Stimulated activated CD8-positive, alpha-beta memory T cell treated with anti-CD3 and anti-CD28 coated beads, Interleukin-4, amount 100 ng/mL, for 4 hours (primary cell): Measurements from ENCODE around the gene SLC35F3.
"Not testable (repeated sequence)": the region's sequence is repeated elsewhere in the genome, so short reads cannot be mapped to it uniquely, and the experiment has no call there.

Source experiments
- DNase-seq, 2 donors: peaks; one replicate each; pipeline ENCODE4 v3.0.0-alpha.2; 2020; ENCODE audit warnings: low read depth in 2 of 2, low spot score in 1 of 2

Gene SLC35F3

DNA sequence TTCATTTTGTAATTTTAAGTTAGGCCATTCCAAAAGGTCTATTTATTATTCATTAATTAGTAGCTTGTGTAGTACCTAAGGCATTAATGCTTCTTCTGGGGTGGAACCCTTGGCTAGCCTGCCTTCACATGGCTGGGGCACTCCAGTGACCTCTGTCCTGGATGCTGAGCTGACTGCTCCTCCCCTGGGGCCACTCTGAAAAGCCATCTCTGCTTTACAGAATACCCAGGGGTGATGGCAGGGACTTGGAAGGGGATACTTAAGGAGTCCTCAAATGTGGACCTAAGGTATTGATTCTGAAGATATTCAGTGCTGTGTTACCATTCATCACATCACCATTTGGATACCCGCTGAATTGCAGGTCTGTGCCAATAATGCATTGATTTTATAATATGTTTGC lies 281.0 kb downstream of the SLC35F3 start:
- DNase-seq, result no peak

DNA sequence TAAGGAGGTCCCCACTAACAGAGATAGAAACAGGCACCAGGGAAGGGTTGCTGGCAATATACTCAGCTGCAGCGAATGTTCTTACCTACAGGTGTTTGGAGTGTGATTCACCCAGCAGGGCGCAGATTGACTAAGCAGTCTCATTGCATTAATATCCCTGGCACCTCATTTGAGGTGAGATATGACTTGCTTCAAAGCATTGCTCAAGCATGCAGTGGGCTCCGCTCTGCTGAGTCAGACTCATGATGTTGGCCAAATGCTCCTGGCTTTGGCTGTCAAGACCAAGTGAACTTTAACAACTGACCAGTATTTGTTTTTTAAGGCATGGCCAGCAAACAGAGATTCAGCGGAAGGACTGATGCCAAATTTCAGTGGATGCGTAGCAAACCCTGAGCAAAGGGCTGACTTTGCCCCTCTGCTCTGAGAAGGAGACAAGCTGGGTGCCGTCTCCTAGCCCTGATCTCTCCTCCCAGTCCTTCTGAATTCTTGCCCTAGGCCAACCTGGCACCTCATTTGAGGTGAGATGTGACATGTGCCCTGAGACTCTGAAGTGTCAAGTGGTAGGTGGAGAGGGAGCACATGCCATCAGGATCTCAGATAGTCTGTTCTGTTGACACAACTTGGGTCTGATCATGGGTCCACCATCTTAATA lies 281.7 kb downstream of the SLC35F3 start:
- no peak for DNase-seq

DNA sequence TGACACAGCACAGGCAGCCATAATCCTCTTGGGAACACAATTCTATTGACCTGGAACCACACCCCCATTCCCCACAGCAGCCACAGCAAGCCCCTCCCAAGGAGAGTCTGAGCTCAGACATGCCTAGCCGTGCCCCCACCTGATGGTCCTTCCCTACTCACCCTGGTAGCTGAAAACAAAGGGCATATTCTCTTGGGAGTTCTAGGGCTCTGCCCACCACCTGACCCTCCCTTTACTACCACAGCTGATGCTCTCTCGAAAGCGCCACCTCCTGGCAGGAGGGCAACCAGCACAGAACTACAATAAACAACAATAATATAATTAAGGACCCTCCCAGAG lies 283.9 kb downstream of the SLC35F3 start:
- no peak for DNase-seq

DNA sequence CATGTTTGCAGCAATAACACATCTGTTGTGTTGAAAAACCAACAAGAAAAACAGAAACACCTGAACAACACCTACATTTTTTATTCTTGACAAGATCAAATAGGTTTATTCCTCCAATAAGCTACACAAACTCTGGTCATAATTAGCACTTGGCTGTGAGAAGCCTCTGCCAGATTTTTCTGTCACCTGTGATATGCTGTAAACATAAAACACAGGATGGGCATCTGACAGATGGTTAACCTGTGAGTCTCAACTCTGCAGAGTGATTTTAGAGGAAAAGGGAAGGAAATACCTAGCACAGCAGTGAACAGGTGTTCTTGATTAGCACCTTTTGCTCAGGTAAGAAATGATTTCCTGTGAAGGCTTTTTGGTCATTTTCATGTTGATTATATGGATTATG lies 293.4 kb downstream of the SLC35F3 start:
- no peak for DNase-seq

DNA sequence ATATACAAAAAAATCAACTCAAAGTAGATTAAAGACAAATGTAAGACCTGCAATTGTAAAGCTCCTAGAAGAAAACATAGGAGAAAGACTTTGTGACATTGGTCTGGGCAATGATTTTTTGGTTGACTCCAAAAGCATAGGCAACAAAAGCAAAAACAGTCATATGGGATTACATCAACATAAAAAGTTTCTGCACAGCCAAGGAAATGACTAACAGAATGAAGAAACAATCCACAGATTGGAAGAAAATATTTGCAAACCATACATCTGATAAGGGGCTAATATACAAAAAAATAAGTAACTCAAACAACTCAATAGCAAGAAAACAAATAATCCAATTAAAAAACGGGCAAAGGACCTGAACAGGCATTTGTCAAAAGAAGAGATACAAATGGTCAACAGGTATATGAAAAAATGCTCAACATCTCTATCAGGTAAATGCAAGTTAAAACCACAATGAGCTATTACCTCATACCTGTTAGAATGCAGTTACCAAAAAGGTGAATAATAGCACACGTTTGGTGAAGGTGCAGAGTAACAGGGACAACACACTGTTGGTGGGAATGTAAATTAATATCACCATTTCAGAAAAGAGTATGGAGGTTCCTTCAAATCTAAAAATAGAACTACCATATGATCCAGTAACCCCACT lies 295.1 kb downstream of the SLC35F3 start:
- DNase-seq, result no peak

DNA sequence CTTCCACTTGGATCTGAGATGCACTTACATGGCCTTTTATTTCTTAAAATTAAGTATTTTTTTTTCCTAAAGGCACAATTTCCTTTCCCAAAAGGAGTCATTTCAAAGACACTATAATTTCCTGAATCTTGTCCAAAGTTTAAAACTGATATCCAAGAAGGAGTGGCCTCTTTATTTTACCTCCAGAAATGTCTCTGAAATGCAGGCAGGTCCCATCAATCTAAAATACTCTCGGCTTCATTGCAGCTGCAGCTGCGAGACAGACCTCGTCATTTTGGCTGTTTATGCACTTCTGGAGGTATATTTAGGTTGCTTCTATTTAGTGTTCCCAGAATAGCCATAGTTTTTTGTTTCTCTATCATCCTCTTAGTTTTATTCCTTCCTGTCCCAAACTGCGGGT lies 296.1 kb downstream of the SLC35F3 start:
- DNase-seq, result no peak

DNA sequence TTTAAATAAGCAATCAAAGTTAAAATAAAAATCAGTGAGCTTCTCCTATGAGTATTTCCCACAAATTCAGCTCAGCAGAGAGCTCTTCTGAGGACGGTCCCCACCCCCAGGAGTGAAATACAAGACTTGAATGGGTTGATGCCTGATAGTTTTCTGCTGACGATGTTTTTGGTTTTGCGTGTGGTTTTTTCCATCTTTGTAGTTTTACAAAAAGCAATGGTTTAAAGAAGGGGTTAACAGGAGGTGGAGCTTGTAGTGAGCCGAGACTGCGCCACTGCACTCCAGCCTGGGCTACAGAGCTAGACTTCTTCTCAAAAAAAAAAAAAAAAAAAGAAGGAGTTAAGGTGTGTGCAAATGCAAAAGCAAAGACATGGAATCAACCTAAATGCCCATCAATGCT lies 297.1 kb downstream of the SLC35F3 start:
- no peak for DNase-seq

DNA sequence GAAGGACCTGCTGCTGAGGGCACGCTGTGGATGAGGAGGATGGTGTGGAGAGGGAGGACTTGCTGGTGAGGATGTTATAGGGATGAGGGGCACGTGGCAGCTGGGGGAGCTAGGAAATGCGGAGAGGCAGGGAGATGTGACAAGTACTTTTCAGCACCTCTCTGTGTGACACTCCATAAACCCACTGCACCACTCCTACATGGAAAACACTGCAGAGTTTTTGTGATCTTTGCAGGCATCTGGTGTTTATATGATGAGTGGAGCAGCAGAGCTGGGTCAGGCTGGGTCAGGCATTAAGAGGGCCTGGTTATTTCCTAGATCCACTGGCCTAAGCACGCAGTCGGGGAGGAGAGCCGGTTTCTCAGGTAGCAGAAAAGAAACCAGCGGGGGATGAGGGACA lies 301.5 kb downstream of the SLC35F3 start:
- DNase-seq, result no peak

DNA sequence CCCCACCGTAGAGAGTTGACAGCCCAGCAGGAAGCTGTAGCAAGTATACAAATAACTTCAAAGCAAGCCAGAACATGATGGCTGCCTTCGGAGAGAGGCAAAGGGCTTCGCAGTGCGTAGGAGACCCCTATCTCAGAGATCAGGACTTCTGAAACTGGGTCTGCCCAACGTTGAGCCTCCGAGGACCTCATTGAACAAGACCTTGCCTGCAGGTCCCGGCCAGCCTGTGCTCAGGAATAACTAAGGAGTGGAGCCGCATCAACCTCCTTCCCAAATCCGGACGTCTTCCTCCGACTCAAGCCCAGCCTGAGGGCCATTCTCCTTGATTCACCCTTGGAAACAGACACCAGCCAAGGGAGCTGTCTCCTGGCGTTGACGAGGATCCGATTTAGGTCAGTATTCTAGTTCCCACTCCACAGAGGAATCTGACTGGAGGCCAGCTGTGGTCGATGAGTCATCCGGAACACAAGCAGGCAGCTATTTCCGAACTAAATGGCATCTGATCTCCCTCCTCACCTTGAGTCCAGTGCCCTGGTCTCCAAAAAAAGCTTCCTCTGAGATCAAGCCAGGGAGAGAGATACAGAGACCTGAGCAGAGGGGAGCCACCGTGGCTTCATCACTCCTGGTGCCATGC lies 302.3 kb downstream of the SLC35F3 start:
- DNase-seq, result no peak

DNA sequence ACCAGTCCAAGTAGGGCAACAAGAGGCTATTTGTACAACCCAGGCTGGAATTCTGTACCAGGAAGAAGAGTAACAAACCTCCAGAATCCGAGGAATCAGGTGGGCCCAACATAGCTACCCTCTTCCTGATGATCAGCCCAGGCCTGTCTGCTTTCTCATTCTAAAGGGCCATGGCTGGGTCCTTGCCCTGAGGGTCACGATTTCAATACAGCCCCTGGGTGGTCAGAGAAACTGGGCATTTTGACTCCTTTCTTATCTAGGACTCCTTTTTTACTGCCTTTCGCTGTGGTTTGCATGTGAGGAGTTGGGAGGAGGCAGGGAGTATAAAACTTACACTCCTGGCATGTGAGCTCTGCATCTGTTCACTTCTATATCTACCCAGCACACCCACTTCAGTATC lies 303.9 kb downstream of the SLC35F3 start:
- no peak for DNase-seq

DNA sequence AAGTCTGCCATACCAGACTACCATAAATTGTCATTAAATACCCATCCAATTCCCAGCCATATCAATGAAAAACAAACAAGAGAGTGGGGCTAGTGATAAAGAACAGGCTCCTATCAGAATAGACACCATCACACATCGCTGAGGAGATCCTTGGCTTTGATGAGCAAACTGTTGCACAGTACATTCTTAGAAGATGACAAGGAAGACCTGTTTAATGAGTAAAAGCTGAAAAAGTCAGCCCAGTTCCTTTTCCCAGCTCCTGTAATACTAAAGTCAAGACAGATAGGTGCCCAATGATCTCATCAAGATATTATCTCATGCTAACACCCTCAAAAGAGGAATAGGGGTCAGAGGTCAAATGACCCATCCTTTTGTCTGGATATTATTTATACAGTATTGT lies 304.3 kb downstream of the SLC35F3 start:
- no peak for DNase-seq

DNA sequence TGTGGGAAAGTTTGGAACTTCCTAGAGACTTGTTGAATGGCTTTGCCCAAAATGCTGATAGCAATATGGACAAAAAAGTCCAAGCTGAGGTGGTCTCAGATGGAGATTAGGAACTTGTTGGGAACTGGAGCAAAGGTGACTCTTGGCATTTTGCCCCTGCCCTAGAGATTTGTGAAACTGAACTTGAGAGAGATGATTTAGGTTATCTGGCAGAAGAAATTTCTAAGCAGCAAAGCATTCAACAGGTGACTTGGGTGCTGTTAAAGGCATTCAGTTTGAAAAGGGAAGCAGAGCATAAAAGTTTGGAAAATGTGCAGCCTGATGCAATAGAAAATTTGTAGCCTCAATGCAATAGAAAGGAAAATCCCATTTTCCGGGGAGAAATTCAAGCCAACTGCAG lies 306.0 kb downstream of the SLC35F3 start:
- not testable (repeated sequence) for DNase-seq

DNA sequence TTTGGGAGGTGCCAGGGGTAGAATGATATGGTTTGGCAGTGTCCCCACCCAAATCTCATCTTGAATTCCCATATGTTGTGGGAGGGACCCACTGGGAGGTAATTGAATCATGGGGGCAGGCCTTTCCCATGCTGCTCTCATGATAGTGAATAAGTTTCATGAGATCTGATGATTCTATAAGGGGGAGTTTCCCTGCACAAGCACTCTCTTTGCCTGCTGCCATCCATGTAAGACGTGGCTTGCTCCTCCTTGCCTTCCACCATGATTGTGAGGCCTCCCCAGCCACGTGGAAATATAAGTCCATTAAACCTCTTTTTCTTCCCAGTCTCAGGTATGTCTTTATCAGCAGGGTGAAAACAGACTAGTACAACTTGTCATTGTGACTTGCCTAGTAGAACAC lies 307.4 kb downstream of the SLC35F3 start:
- not testable (repeated sequence) for DNase-seq

DNA sequence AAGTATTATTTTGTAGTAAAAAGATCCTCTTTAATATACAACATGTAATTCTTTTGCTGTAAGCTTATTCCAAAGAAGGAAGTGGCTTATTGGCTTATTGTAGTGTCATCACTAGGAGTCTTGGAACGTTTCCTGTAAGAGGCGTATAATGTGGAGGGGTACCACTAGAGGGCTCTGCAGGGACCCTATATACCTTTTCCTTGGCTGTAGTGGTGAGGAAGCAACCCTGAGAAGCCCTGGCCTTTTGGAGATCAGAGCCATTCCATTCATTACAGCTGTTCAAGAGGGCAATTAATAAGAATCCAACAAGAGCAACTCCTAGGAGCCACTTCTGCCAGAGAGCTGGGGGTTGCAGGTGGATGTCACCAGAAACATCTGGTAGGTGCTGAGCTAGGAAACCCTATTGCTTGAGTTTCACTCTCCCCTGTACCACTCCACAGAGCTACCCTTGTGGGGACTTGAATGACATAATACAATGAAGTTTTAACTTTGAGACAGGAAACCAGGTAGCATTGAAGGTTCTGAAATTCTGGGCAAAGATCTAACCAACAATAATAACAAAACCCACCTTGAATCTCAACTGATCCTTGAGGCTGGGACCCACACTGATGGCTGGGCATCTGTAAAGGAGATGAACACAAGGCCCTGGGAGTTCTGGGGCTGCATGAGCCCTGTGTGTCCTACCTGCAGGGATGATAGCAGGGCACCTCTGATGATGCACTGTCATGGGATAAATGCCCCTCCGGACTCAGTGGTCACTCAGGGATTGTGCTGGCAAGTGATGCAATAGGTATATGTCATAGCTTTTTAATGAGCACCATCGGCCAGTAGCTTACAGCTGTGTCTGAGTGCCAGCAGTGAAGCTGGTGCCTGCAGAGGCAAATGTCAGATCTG lies 308.5 kb downstream of the SLC35F3 start:
- no peak for DNase-seq

DNA sequence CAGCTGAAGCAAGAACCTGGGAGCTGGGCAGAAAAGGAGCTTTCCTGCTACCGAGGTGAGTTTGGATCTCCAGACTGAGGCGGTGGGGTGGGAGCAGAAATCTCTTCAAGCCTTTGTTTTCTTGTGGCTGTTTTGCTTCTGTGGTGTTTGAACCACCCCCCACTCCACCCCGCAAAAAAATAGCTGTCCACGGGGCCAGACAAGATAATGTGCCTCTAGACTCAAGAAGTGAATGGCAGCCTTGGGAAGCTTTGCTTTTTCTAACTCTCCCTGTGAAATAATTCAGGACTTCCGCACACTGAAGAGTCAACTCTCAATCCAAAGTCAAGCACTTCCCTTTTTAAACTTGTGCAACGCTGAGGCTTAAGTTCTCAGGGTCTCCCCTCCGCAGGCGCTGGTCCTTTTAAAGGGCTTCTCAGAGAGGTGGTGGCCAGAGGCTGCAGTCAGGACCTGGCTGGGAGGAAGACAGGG lies 309.2 kb downstream of the SLC35F3 start:
- no peak for DNase-seq

DNA sequence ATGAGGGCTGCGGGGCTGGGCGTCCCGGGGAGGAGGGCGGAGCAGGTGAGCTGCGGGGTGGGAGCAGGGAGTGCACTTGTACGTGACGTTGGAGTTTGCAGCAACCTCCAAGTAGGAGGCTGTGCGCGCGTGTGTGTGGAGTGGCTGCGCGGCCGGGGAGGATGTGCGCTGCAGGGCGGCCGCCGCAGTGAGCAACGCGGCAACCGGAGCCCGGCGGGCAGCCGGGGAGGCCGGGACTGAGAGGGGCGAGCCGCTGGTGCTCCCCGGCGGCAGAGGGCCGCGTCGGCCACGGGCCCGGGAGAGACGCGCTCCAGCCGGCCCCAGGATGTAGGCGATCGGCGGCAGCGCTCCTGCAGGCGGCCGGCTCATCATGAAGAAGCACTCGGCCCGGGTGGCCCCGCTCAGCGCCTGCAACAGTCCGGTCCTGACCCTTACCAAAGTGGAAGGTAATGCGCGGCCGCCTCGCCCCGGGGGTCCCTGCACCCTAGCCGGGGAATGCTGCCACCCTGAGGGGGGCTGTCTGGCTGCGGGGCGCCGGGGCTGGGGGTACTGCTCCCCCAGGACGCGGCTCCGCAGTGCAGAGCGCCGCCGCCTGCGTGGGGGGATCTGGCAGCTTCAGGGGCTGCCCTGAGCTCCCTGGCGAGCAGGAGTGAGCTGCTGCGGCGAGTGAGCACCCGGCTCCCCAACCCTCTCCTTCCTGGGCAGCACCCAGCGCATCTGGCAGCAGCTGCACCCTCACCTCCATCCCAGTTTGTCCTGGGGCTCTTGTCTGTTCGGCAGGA lies 309.8 kb downstream of the SLC35F3 start:
- no peak for DNase-seq

DNA sequence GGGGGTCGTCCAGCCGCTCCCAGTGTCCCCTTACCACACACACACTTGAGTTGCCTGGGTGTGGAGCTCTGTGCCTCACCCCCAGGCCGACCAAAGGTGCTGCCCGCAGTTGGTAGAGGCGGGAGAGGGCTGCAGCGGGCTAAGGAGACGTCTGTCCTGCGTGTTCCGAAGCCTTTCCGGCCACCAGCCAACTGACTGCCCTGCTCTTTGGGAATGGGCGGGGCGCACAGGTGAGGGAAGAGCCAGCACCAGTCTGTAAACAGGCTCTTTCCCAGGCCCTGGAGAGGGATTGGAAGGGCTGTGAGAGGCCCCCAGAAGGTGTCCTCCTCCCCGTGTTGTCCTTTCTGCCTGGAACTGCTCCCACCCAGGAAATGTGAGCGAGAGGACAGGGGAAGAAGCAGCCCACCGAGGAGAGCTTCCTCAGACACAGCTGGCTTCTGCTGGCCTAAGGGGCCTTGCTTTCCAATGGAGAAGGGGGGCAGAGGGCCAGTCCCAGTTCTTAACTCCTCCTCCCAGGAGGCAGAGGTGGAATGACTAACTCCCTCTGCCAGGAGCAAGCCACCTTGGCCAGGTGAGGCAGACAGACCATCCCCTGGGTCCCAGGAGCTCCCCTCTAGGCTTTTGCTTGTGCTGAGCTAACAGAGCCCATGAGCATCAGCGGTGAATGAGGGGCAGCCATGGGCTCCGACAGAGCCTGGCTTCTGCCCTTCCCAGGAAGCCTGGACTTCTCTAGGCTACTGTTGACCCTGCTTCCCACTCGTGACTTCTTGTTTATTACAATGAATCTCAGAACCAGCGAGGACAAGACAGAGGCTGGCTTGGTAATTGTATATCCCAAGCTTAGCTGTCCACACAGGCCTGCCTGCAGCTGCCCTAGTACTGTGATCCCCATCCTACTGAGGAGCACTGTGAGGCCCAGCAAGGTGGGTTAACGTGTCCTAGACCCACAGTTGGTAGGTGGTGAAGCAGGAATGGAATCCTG lies 310.7 kb downstream of the SLC35F3 start:
- no peak for DNase-seq

DNA sequence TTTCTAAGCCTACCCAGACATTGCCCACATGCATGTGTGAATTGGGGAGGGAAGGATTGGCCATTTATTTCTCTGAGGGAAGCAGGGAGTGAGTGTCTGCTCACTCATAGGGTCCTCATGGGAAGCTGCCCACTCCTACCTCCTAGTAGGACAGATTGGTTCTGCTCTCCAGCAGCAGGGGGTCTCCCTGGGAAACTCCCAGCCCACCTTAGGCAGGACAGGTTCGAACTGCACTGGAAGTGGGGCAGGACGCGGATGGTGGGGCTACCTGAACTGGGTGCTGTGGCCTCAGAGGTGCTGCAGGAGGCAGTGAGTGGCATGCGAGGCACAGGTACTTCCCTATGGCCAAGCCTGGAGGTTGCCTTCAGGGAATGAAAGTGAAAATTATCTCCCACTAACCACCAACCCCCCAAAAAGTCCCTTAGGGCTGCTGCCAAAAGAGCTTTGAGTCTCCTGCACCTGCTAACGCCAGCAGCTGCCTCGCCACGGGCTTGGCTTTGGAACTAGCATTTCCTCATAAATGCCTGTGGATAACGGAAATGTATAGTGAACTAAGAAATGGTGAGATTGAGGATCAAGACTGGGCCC lies 311.7 kb downstream of the SLC35F3 start:
- DNase-seq, result no peak

DNA sequence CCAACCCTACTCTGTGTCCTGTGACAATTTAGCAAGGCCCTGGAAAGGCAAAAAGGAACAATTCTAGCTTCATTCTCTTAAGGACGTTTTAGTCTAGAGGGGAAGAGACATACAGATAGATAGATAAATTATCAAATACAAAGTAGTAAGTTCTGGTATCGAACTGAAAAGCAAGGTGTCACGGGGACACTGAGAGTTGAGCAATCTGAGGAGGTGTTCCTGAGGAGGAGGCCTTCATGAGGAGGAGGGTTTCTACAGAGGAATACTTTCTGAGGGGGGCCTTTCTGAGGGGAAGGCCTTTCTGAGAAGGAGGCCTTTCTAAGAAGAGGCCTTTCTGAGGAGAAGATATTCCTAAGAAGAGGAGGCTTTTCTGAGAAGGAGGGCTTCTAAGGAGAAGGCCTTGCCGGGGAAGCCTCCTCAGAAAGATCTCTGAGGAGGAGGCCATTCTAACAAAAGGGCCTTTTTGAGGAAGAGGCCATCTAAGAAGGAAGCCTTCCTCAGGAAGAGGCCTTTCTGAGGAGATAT lies 312.9 kb downstream of the SLC35F3 start:
- no peak for DNase-seq
